ENCODE results near the gene ARL4D. TPM values are rescaled to one million over a fixed set of nuclear protein-coding genes. Genes with fewer than 3 reads are reported as not detected.
A peak's percentile ranks its signal among the peaks of the same experiment; 100 is the strongest.
"Not testable (repeated sequence)": the region's sequence is repeated elsewhere in the genome, so short reads cannot be mapped to it uniquely, and the experiment has no call there.

Gene ARL4D
- total RNA-seq, 1 experiment from 2014 or later, result 43.0 TPM

GRCh38 chr17:43363926-43364285, 34.9 kb upstream of the ARL4D start:
- peak; percentile 30 for DNase-seq
- H3K4me3 ChIP-seq (ENCODE audit: insufficient read depth, low read depth, low read length), result no peak overlapping the region
- H3K36me3 ChIP-seq (replicated peaks; ENCODE audit: control insufficient read depth, insufficient read depth, low read length), result no peaks in the 10 kb centered on the region
- H3K27me3 ChIP-seq (ENCODE audit: control insufficient read depth, insufficient read depth, low read length), result 0 out of 2 replicates have a peak, but pooled peaks cover 1% of the 10 kb centered on the region

- Histone ChIP-seq H3K36me3 (replicated peaks; ENCODE audit: control insufficient read depth, insufficient read depth, low read length) (no peaks in the 10 kb centered on the region), H3K27me3 (ENCODE audit: control insufficient read depth, insufficient read depth, low read length) (no peaks in the 10 kb centered on the region), H3K4me3 (ENCODE audit: insufficient read depth, low read depth, low read length) (no peak overlapping the region)
- no peak for DNase-seq
Measured at GRCh38 chr17:43365356-43365755, 33.4 kb upstream of the ARL4D start.

- not testable (repeated sequence) for H3K36me3 ChIP-seq (replicated peaks; ENCODE audit: control insufficient read depth, insufficient read depth, low read length); DNase-seq; H3K4me3 ChIP-seq (ENCODE audit: insufficient read depth, low read depth, low read length); H3K27me3 ChIP-seq (ENCODE audit: control insufficient read depth, insufficient read depth, low read length)
Measured at GRCh38 chr17:43365921-43366320, 32.9 kb upstream of the ARL4D start.

- peak; percentile 60 for DNase-seq
- Histone ChIP-seq H3K27me3 (ENCODE audit: control insufficient read depth, insufficient read depth, low read length) (no peaks in the 10 kb centered on the region), H3K36me3 (replicated peaks; ENCODE audit: control insufficient read depth, insufficient read depth, low read length) (no peaks in the 10 kb centered on the region), H3K4me3 (ENCODE audit: insufficient read depth, low read depth, low read length) (no peak overlapping the region)
Measured at GRCh38 chr17:43366891-43367736, 31.7 kb upstream of the ARL4D start.

- Histone ChIP-seq H3K4me3 (ENCODE audit: insufficient read depth, low read depth, low read length) (no peak overlapping the region), H3K27me3 (ENCODE audit: control insufficient read depth, insufficient read depth, low read length) (no peaks in the 10 kb centered on the region), H3K36me3 (replicated peaks; ENCODE audit: control insufficient read depth, insufficient read depth, low read length) (no peaks in the 10 kb centered on the region)
- DNase-seq, result peak; percentile 66
Measured at GRCh38 chr17:43367737-43368242, 31.0 kb upstream of the ARL4D start.

GRCh38 chr17:43368740-43369506, 29.9 kb upstream of the ARL4D start:
- DNase-seq, result peak; percentile 83
- Histone ChIP-seq H3K27me3 (ENCODE audit: control insufficient read depth, insufficient read depth, low read length) (no peaks in the 10 kb centered on the region), H3K4me3 (ENCODE audit: insufficient read depth, low read depth, low read length) (peak overlapping the region; percentile 42), H3K36me3 (replicated peaks; ENCODE audit: control insufficient read depth, insufficient read depth, low read length) (no peaks in the 10 kb centered on the region)

- H3K36me3 ChIP-seq (replicated peaks; ENCODE audit: control insufficient read depth, insufficient read depth, low read length), result no peaks in the 10 kb centered on the region
- no peak for DNase-seq
- H3K4me3 ChIP-seq (ENCODE audit: insufficient read depth, low read depth, low read length), result no peak overlapping the region
- H3K27me3 ChIP-seq (ENCODE audit: control insufficient read depth, insufficient read depth, low read length), result no peaks in the 10 kb centered on the region
Measured at GRCh38 chr17:43369986-43370385, 28.8 kb upstream of the ARL4D start.

GRCh38 chr17:43371227-43371821, 27.5 kb upstream of the ARL4D start:
- no peak for DNase-seq
- no peaks in the 10 kb centered on the region for H3K27me3 ChIP-seq (ENCODE audit: control insufficient read depth, insufficient read depth, low read length)
- no peaks in the 10 kb centered on the region for H3K36me3 ChIP-seq (replicated peaks; ENCODE audit: control insufficient read depth, insufficient read depth, low read length)
- H3K4me3 ChIP-seq (ENCODE audit: insufficient read depth, low read depth, low read length), result no peak overlapping the region

- H3K36me3 ChIP-seq (replicated peaks; ENCODE audit: control insufficient read depth, insufficient read depth, low read length), result no peaks in the 10 kb centered on the region
- DNase-seq, result no peak
- H3K27me3 ChIP-seq (ENCODE audit: control insufficient read depth, insufficient read depth, low read length), result no peaks in the 10 kb centered on the region
- H3K4me3 ChIP-seq (ENCODE audit: insufficient read depth, low read depth, low read length), result no peak overlapping the region
Measured at GRCh38 chr17:43372273-43372911, 26.4 kb upstream of the ARL4D start.

- Histone ChIP-seq H3K36me3 (replicated peaks; ENCODE audit: control insufficient read depth, insufficient read depth, low read length) (no peaks in the 10 kb centered on the region), H3K4me3 (ENCODE audit: insufficient read depth, low read depth, low read length) (no peak overlapping the region), H3K27me3 (ENCODE audit: control insufficient read depth, insufficient read depth, low read length) (no peaks in the 10 kb centered on the region)
- no peak for DNase-seq
Measured at GRCh38 chr17:43373356-43373755, 25.4 kb upstream of the ARL4D start.

- H3K27me3 ChIP-seq (ENCODE audit: control insufficient read depth, insufficient read depth, low read length), result not testable (repeated sequence)
Measured at GRCh38 chr17:43375915-43376314, 22.9 kb upstream of the ARL4D start.

GRCh38 chr17:43377056-43377810, 21.6 kb upstream of the ARL4D start:
- peak; percentile 73 for DNase-seq
- Histone ChIP-seq H3K36me3 (replicated peaks; ENCODE audit: control insufficient read depth, insufficient read depth, low read length) (no peaks in the 10 kb centered on the region), H3K27me3 (ENCODE audit: control insufficient read depth, insufficient read depth, low read length) (no peaks in the 10 kb centered on the region), H3K4me3 (ENCODE audit: insufficient read depth, low read depth, low read length) (no peak overlapping the region)

More at GRCh38 chr17:43375915-43376314, 22.9 kb upstream of the ARL4D start:
- DNase-seq; H3K36me3 ChIP-seq (replicated peaks; ENCODE audit: control insufficient read depth, insufficient read depth, low read length); H3K4me3 ChIP-seq (ENCODE audit: insufficient read depth, low read depth, low read length): not testable (repeated sequence)

- Histone ChIP-seq H3K27me3 (ENCODE audit: control insufficient read depth, insufficient read depth, low read length) (no peaks in the 10 kb centered on the region), H3K4me3 (ENCODE audit: insufficient read depth, low read depth, low read length) (no peak overlapping the region), H3K36me3 (replicated peaks; ENCODE audit: control insufficient read depth, insufficient read depth, low read length) (no peaks in the 10 kb centered on the region)
- no peak for DNase-seq
Measured at GRCh38 chr17:43378766-43379165, 20.0 kb upstream of the ARL4D start.

- Histone ChIP-seq H3K27me3 (ENCODE audit: control insufficient read depth, insufficient read depth, low read length) (no peaks in the 10 kb centered on the region), H3K4me3 (ENCODE audit: insufficient read depth, low read depth, low read length) (no peak overlapping the region), H3K36me3 (replicated peaks; ENCODE audit: control insufficient read depth, insufficient read depth, low read length) (no peaks in the 10 kb centered on the region)
- no peak for DNase-seq
Measured at GRCh38 chr17:43380307-43380706, 18.5 kb upstream of the ARL4D start.

Data from H7 (cell line).